HG03159 (cell line): ENCODE data around the gene POFUT1.
A peak's percentile ranks its signal among the peaks of the same experiment; 100 is the strongest.
"Not testable (repeated sequence)": the region's sequence is repeated elsewhere in the genome, so short reads cannot be mapped to it uniquely, and the experiment has no call there.

Source experiments
- ATAC-seq: cut with Tn5 transposase; IDR thresholded peaks from one replicate; pipeline ENCODE4 v1.9.1; 2021; ENCODE audit warnings: mild to moderate bottlenecking, moderate library complexity; ENCODE audit not compliant: unreplicated experiment

Gene POFUT1

GRCh38 chr20:32271620-32272019 is 63.9 kb downstream of the POFUT1 start:
- no peak for ATAC-seq

GRCh38 chr20:32274359-32274758 is 66.7 kb downstream of the POFUT1 start:
- ATAC-seq = no peak

- not testable (repeated sequence) for ATAC-seq
These were observed 67.5 kb downstream of the POFUT1 start for GRCh38 chr20:32275163-32275562.

GRCh38 chr20:32277361-32278198 is 69.9 kb downstream of the POFUT1 start, which contains the start of gene KIF3B:
Gene KIF3B (plus strand): TSS chr20:32277651. CDS start chr20:32309778, 32,127 bp downstream.
- ATAC-seq = peak; percentile 78

- peak; percentile 60 for ATAC-seq
These were observed 70.5 kb downstream of the POFUT1 start for GRCh38 chr20:32278199-32278643.

GRCh38 chr20:32281711-32282110 is 74.0 kb downstream of the POFUT1 start:
- no peak for ATAC-seq

GRCh38 chr20:32282461-32282860 is 74.8 kb downstream of the POFUT1 start:
- no peak for ATAC-seq

- no peak for ATAC-seq
These were observed 77.5 kb downstream of the POFUT1 start for GRCh38 chr20:32285082-32285620.

- ATAC-seq = peak; percentile 61
These were observed 78.1 kb downstream of the POFUT1 start for GRCh38 chr20:32285621-32286371.

- ATAC-seq = no peak
These were observed 79.6 kb downstream of the POFUT1 start for GRCh38 chr20:32287231-32287638.
